Hepatocyte (in vitro differentiated cells): ENCODE results near the gene ADAP1. TPM values are rescaled to one million over a fixed set of nuclear protein-coding genes. Genes with fewer than 3 reads are reported as not detected.
A peak's percentile ranks its signal among the peaks of the same experiment; 100 is the strongest.

ENCODE experiments used
- DNase-seq: peaks from one replicate; pipeline ENCODE4 v3.0.0-alpha.2; 2016; ENCODE audit warnings: low spot score
- H2AFZ ChIP-seq: fragments of 200-600 bp; sonication (generic); 2 replicates; pipeline ENCODE4 v1.6.0; 2016; ENCODE audit warnings: antibody characterized with exemption, mild to moderate bottlenecking
- H3K27ac ChIP-seq: fragments of 200-600 bp; sonication (generic); 2 replicates; pipeline ENCODE4 v1.5.1; 2016; ENCODE audit warnings: mild to moderate bottlenecking
- H3K27me3 ChIP-seq: fragments of 200-600 bp; sonication (generic); 2 replicates; pipeline ENCODE4 v1.6.1; 2016
- H3K36me3 ChIP-seq: fragments of 200-600 bp; sonication (generic); replicated peaks from 2 replicates; pipeline ENCODE4 v1.5.1; 2016; ENCODE audit warnings: low read depth; ENCODE audit not compliant: insufficient read depth
- H3K4me1 ChIP-seq: fragments of 200-600 bp; sonication (generic); 2 replicates; pipeline ENCODE4 v1.5.1; 2016; ENCODE audit warnings: mild to moderate bottlenecking, moderate library complexity; ENCODE audit not compliant: insufficient read depth
- H3K4me2 ChIP-seq: fragments of 200-600 bp; sonication (generic); 2 replicates; pipeline ENCODE4 v1.6.0; 2016
- H3K4me3 ChIP-seq: fragments of 200-600 bp; sonication (generic); 2 replicates; pipeline ENCODE4 v1.5.1; 2016; ENCODE audit warnings: mild to moderate bottlenecking
- H3K79me2 ChIP-seq: fragments of 200-600 bp; sonication (generic); 2 replicates; pipeline ENCODE4 v1.6.0; 2017; ENCODE audit warnings: mild to moderate bottlenecking
- H3K9me2 ChIP-seq: fragments of 200-600 bp; sonication (generic); replicated peaks from 2 replicates; pipeline ENCODE4 v1.6.0; 2017; ENCODE audit warnings: mild to moderate bottlenecking; ENCODE audit not compliant: insufficient read depth
- H3K9me3 ChIP-seq: fragments of 200-600 bp; sonication (generic); 2 replicates; pipeline ENCODE4 v1.5.1; 2016; ENCODE audit warnings: low read depth, mild to moderate bottlenecking
- H4K20me1 ChIP-seq: fragments of 200-600 bp; sonication (generic); 2 replicates; pipeline ENCODE4 v1.6.0; 2016; ENCODE audit warnings: mild to moderate bottlenecking; ENCODE audit not compliant: insufficient read depth, poor library complexity, severe bottlenecking
- EZH2 ChIP-seq: fragments of 200-600 bp; sonication (generic); IDR thresholded peaks from 2 replicates; pipeline ENCODE4 v1.6.1; 2016; ENCODE audit warnings: antibody characterized with exemption, mild to moderate bottlenecking, borderline replicate concordance
- EZH2phosphoT487 ChIP-seq: fragments of 200-600 bp; sonication (generic); IDR thresholded peaks from one replicate; pipeline ENCODE4 v1.6.1; 2018; ENCODE audit warnings: antibody characterized with exemption, mild to moderate bottlenecking, low read depth, moderate library complexity; ENCODE audit not compliant: unreplicated experiment, severe bottlenecking
- WGBS: methylation state at CpG from one replicate; pipeline ENCODE4 v1.1.6; 2016; ENCODE audit warnings: low lambda C conversion rate; ENCODE audit errors: missing lambda C conversion rate; 5-methylcytosine and 5-hydroxymethylcytosine counted together
- polyA plus RNA-seq: library from polyadenylated mRNA; unstranded; fragments of >200 nt; fragmentation: Nextera tagmentation; extraction: Ambion mirVana; gene quantifications from 2 replicates; pipeline ENCODE4 v1.2.1, GENCODE V29; 2016
- total RNA-seq: library from RNA; depleted of rRNA; stranded (reverse); fragments of >200 nt; gene quantifications from 2 replicates; pipeline ENCODE4 v1.2.3, GENCODE V29; 2014
- TF ChIP-seq, protein P1 (sequence below): fragments of 200-600 bp; sonication (generic); IDR thresholded peaks from 2 replicates; pipeline ENCODE4 v1.5.1; 2016; ENCODE audit warnings: antibody characterized with exemption, mild to moderate bottlenecking; ENCODE audit not compliant: poor library complexity

ADAP1 gene
- total and polyA plus RNA-seq, 2 experiments from 2014 or later = 25.6 to 35.7 TPM

GRCh38 chr7:990352-990932, 36.0 kb upstream of the ADAP1 start:
- H3K4me3 ChIP-seq = no peak overlapping the region
- H4K20me1 ChIP-seq = no peaks in the 10 kb centered on the region
- H2AFZ ChIP-seq = no peak overlapping the region
- DNase-seq = no peak
- H3K4me2 ChIP-seq = no peak overlapping the region
- TF ChIP-seq EZH2phosphoT487 (no peak), EZH2 (no peak)
- TF ChIP-seq, protein P1, sequence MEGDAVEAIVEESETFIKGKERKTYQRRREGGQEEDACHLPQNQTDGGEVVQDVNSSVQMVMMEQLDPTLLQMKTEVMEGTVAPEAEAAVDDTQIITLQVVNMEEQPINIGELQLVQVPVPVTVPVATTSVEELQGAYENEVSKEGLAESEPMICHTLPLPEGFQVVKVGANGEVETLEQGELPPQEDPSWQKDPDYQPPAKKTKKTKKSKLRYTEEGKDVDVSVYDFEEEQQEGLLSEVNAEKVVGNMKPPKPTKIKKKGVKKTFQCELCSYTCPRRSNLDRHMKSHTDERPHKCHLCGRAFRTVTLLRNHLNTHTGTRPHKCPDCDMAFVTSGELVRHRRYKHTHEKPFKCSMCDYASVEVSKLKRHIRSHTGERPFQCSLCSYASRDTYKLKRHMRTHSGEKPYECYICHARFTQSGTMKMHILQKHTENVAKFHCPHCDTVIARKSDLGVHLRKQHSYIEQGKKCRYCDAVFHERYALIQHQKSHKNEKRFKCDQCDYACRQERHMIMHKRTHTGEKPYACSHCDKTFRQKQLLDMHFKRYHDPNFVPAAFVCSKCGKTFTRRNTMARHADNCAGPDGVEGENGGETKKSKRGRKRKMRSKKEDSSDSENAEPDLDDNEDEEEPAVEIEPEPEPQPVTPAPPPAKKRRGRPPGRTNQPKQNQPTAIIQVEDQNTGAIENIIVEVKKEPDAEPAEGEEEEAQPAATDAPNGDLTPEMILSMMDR = no peak
- 88% methylated on average over 26 of the region's 36 CpGs for WGBS
- no peaks in the 10 kb centered on the region for H3K79me2 ChIP-seq
- no peaks in the 10 kb centered on the region for H3K27me3 ChIP-seq
- H3K4me1 ChIP-seq = peaks cover 22% of the 10 kb centered on the region
- no peaks in the 10 kb centered on the region for H3K36me3 ChIP-seq
- no peaks in the 10 kb centered on the region for H3K9me2 ChIP-seq
- no peak overlapping the region for H3K27ac ChIP-seq
- H3K9me3 ChIP-seq = no peaks in the 10 kb centered on the region

GRCh38 chr7:988963-989529, 34.6 kb upstream of the ADAP1 start:
- Histone ChIP-seq H3K79me2 (peaks cover under 1% of the 10 kb centered on the region), H3K4me3 (no peak overlapping the region), H3K4me2 (peak overlapping the region; percentile 63), H3K9me2 (no peaks in the 10 kb centered on the region), H3K27me3 (no peaks in the 10 kb centered on the region), H3K27ac (no peak overlapping the region), H2AFZ (no peak overlapping the region), H3K4me1 (peaks cover 22% of the 10 kb centered on the region), H4K20me1 (no peaks in the 10 kb centered on the region), H3K36me3 (no peaks in the 10 kb centered on the region), H3K9me3 (no peaks in the 10 kb centered on the region)
- no peak for TF ChIP-seq EZH2phosphoT487
- TF ChIP-seq, protein P1 = no peak
- no peak for TF ChIP-seq EZH2
- WGBS = 75% methylated on average over 12 of the region's 15 CpGs
- no peak for DNase-seq

- H3K79me2 ChIP-seq = peaks cover 6% of the 10 kb centered on the region
- H2AFZ ChIP-seq = no peak overlapping the region
- H3K36me3 ChIP-seq = no peaks in the 10 kb centered on the region
- H3K27ac ChIP-seq = no peak overlapping the region
- no peak overlapping the region for H3K4me3 ChIP-seq
- no peaks in the 10 kb centered on the region for H3K9me2 ChIP-seq
- H3K4me1 ChIP-seq = peaks cover 23% of the 10 kb centered on the region
- peak; percentile 60 for DNase-seq
- peak overlapping the region; percentile 63 for H3K4me2 ChIP-seq
- TF ChIP-seq EZH2 (no peak), EZH2phosphoT487 (no peak)
- TF ChIP-seq, protein P1 = no peak
- 40% methylated on average over 12 of the region's 24 CpGs for WGBS
- H4K20me1 ChIP-seq = no peaks in the 10 kb centered on the region
- H3K27me3 ChIP-seq = no peaks in the 10 kb centered on the region
- H3K9me3 ChIP-seq = no peaks in the 10 kb centered on the region
These were observed 34.0 kb upstream of the ADAP1 start for GRCh38 chr7:988426-988911.
